Neural cell (in vitro differentiated cells): Measurements from ENCODE around the gene ARHGEF11. TPM values are rescaled to one million over a fixed set of nuclear protein-coding genes. Genes with fewer than 3 reads are reported as not detected.

ENCODE experiments used
- H2AFZ ChIP-seq: fragments of 200-600, 300-800 bp; sonication (generic), shearing (Covaris generic); 2 replicates; pipeline ENCODE4 v1.6.0; 2014; ENCODE audit warnings: low read depth, mild to moderate bottlenecking, antibody characterized with exemption, low read length, moderate library complexity
- H3F3A ChIP-seq: fragments of 200-600 bp; shearing (Covaris generic); 2 replicates; pipeline ENCODE4 v1.6.1; 2016; ENCODE audit warnings: mild to moderate bottlenecking, moderate library complexity, mixed read lengths, antibody characterized with exemption, low read length; ENCODE audit not compliant: insufficient read depth, poor library complexity, severe bottlenecking
- H3K27ac ChIP-seq: fragments of 200-600, 300-800 bp; sonication (generic), shearing (Covaris generic); 2 replicates; pipeline ENCODE4 v1.5.1; 2014; ENCODE audit warnings: mild to moderate bottlenecking, low read length, moderate library complexity
- H3K27me3 ChIP-seq: fragments of 300-800, 200-600 bp; sonication (generic), shearing (Covaris generic); 2 replicates; pipeline ENCODE4 v1.6.0; 2014; ENCODE audit warnings: mild to moderate bottlenecking, low read depth, low read length, moderate library complexity; ENCODE audit not compliant: insufficient read depth
- H3K36me3 ChIP-seq: fragments of 300-800, 200-600 bp; sonication (generic), shearing (Covaris generic); 2 replicates; pipeline ENCODE4 v1.5.1; 2014; ENCODE audit warnings: mild to moderate bottlenecking, antibody characterized with exemption, low read length, moderate library complexity; ENCODE audit not compliant: insufficient read depth
- H3K4me2 ChIP-seq: fragments of 300-800, 200-600 bp; sonication (generic), shearing (Covaris generic); 2 replicates; pipeline ENCODE4 v1.6.0; 2014; ENCODE audit warnings: mild to moderate bottlenecking, low read length
- H3K4me3 ChIP-seq: fragments of 300-800, 200-600 bp; sonication (generic), shearing (Covaris generic); 2 replicates; pipeline ENCODE4 v1.5.1; 2014; ENCODE audit warnings: mild to moderate bottlenecking, low read length, moderate library complexity
- H3K79me2 ChIP-seq: fragments of 200-600 bp; shearing (Covaris generic); replicated peaks from 2 replicates; pipeline ENCODE4 v1.6.0; 2014; ENCODE audit warnings: mild to moderate bottlenecking, low read length, moderate library complexity; ENCODE audit not compliant: insufficient read depth
- H3K9ac ChIP-seq: fragments of 300-800, 200-600 bp; sonication (generic), shearing (Covaris generic); 2 replicates; pipeline ENCODE4 v1.6.1; 2016; ENCODE audit warnings: mild to moderate bottlenecking, low read length, mixed read lengths
- H3K9me2 ChIP-seq: fragments of 200-600 bp; shearing (Covaris generic); 2 replicates; pipeline ENCODE4 v1.6.1; 2016; ENCODE audit warnings: mild to moderate bottlenecking, low read length, mixed read lengths; ENCODE audit not compliant: insufficient read depth
- H3K9me3 ChIP-seq: fragments of 200-600, 300-800 bp; sonication (generic), shearing (Covaris generic); 2 replicates; pipeline ENCODE4 v1.6.1; 2016; ENCODE audit warnings: mild to moderate bottlenecking, mixed run types, low read length, moderate library complexity, mixed read lengths
- H4K20me1 ChIP-seq: fragments of 200-600 bp; shearing (Covaris generic); 2 replicates; pipeline ENCODE4 v1.6.1; 2016; ENCODE audit warnings: mild to moderate bottlenecking, mixed run types; ENCODE audit not compliant: insufficient read depth
- CTCF ChIP-seq: fragments of 450-650 bp; IDR thresholded peaks from 2 replicates; pipeline ENCODE4 v1.5.1; 2014; ENCODE audit warnings: antibody characterized with exemption, mild to moderate bottlenecking, moderate library complexity; ENCODE audit not compliant: poor library complexity, severe bottlenecking
- EP300 ChIP-seq: fragments of 450-650 bp; conservative IDR thresholded peaks from 2 replicates; pipeline ENCODE4 v1.6.1; 2014; ENCODE audit warnings: antibody characterized with exemption, mild to moderate bottlenecking, moderate library complexity; ENCODE audit not compliant: poor library complexity, severe bottlenecking
- EZH2 ChIP-seq: fragments of 200-600, 300-800 bp; shearing (Covaris generic), sonication (generic); IDR thresholded peaks from 2 replicates; pipeline ENCODE4 v1.6.1; 2014; ENCODE audit warnings: antibody characterized with exemption, low read length, borderline replicate concordance, mild to moderate bottlenecking; ENCODE audit not compliant: insufficient read depth, poor library complexity, severe bottlenecking
- MXI1 ChIP-seq: fragments of 450-650 bp; conservative IDR thresholded peaks from 2 replicates; pipeline ENCODE4 v1.6.1; 2014; ENCODE audit warnings: antibody characterized with exemption, mild to moderate bottlenecking; ENCODE audit not compliant: poor library complexity, severe bottlenecking
- POLR2AphosphoS5 ChIP-seq: IDR thresholded peaks from 2 replicates; pipeline ENCODE4 v1.6.1; 2012
- RAD21 ChIP-seq: fragments of 450-650 bp; conservative IDR thresholded peaks from 2 replicates; pipeline ENCODE4 v1.6.1; 2014; ENCODE audit warnings: antibody characterized with exemption, mild to moderate bottlenecking, moderate library complexity
- SMC3 ChIP-seq: fragments of 450-650 bp; conservative IDR thresholded peaks from 2 replicates; pipeline ENCODE4 v1.6.1; 2014; ENCODE audit warnings: antibody characterized with exemption, mild to moderate bottlenecking, moderate library complexity; ENCODE audit not compliant: poor library complexity
- TAF1 ChIP-seq: IDR thresholded peaks from 2 replicates; pipeline ENCODE4 v1.6.1; 2012; ENCODE audit warnings: low read depth
- polyA plus RNA-seq: library from polyadenylated mRNA; depleted of rRNA; stranded (reverse); fragments of >200 nt; gene quantifications from 2 replicates; pipeline ENCODE4 v1.2.3, GENCODE V29; 2014
- TF ChIP-seq, protein P1 (sequence below): IDR thresholded peaks from 2 replicates; pipeline ENCODE4 v1.6.1; 2012; ENCODE audit warnings: borderline replicate concordance

ARHGEF11 gene
- polyA plus RNA-seq, 1 donor from 2014 or later: 33.2 TPM

DNA sequence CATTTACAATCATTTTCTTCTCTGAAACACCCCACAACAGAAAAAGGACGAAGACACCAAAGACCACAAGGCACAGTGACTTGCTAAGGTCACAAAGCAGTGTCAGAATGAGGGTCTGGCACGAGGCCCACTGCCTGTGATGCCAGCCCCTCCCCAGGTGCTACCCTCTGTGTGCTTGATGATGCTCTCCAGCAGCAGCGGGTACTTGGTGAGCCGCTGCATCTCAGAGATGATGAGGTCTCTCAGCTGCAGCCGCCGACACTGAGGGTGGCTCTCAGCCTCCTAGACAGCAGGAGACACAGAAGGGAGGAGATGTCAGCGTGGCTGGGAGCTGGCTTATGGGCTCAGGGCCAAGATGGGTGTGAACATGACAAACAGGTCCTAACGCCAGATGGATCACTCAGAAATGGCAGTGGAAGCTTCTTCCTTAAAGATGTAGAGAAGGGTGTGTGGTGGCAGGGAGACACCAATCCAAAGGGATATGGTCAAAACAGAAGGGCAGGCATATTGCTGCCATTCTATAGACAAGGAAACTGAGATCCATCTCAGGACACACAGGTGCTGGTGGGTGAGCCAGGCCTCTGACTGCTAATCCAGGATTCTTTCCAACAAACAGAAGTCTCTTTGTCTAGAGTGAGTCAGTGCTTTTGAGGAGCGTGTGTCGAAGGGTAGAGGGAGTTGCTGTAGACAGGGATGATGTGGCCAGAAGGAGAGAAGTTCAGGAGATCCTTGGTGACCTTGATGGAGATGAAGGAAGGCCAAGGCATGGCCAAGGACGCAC, 99.5 kb downstream of the ARHGEF11 start:
- H3K4me2 ChIP-seq: no peak overlapping the region
- no peaks in the 10 kb centered on the region for H3K9me2 ChIP-seq
- no peaks in the 10 kb centered on the region for H3F3A ChIP-seq
- no peaks in the 10 kb centered on the region for H4K20me1 ChIP-seq
- H3K9me3 ChIP-seq: no peaks in the 10 kb centered on the region
- H3K36me3 ChIP-seq: peaks cover 23% of the 10 kb centered on the region
- no peak overlapping the region for H3K27ac ChIP-seq
- H3K9ac ChIP-seq: no peak overlapping the region
- H3K4me3 ChIP-seq: no peak overlapping the region
- TF ChIP-seq EZH2 (no peak), RAD21 (no peak), POLR2AphosphoS5 (no peak), TAF1 (no peak), SMC3 (no peak), EP300 (no peak), MXI1 (no peak), CTCF (no peak)
- TF ChIP-seq, protein P1, sequence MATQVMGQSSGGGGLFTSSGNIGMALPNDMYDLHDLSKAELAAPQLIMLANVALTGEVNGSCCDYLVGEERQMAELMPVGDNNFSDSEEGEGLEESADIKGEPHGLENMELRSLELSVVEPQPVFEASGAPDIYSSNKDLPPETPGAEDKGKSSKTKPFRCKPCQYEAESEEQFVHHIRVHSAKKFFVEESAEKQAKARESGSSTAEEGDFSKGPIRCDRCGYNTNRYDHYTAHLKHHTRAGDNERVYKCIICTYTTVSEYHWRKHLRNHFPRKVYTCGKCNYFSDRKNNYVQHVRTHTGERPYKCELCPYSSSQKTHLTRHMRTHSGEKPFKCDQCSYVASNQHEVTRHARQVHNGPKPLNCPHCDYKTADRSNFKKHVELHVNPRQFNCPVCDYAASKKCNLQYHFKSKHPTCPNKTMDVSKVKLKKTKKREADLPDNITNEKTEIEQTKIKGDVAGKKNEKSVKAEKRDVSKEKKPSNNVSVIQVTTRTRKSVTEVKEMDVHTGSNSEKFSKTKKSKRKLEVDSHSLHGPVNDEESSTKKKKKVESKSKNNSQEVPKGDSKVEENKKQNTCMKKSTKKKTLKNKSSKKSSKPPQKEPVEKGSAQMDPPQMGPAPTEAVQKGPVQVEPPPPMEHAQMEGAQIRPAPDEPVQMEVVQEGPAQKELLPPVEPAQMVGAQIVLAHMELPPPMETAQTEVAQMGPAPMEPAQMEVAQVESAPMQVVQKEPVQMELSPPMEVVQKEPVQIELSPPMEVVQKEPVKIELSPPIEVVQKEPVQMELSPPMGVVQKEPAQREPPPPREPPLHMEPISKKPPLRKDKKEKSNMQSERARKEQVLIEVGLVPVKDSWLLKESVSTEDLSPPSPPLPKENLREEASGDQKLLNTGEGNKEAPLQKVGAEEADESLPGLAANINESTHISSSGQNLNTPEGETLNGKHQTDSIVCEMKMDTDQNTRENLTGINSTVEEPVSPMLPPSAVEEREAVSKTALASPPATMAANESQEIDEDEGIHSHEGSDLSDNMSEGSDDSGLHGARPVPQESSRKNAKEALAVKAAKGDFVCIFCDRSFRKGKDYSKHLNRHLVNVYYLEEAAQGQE: no peak
- H3K27me3 ChIP-seq: no peaks in the 10 kb centered on the region
- H2AFZ ChIP-seq: no peak overlapping the region
- H3K79me2 ChIP-seq: no peaks in the 10 kb centered on the region

- H3K9me3 ChIP-seq: no peaks in the 10 kb centered on the region
- TF ChIP-seq TAF1 (no peak), POLR2AphosphoS5 (no peak), EP300 (no peak), SMC3 (no peak), MXI1 (no peak), RAD21 (no peak), EZH2 (no peak), CTCF (no peak)
- TF ChIP-seq, protein P1: no peak
- H3K4me2 ChIP-seq: no peak overlapping the region
- H3K27ac ChIP-seq: no peak overlapping the region
- no peaks in the 10 kb centered on the region for H3K79me2 ChIP-seq
- no peak overlapping the region for H3K4me3 ChIP-seq
- no peak overlapping the region for H3K9ac ChIP-seq
- H3F3A ChIP-seq: no peaks in the 10 kb centered on the region
- H3K9me2 ChIP-seq: no peaks in the 10 kb centered on the region
- no peak overlapping the region for H2AFZ ChIP-seq
- H3K27me3 ChIP-seq: no peaks in the 10 kb centered on the region
- H4K20me1 ChIP-seq: no peaks in the 10 kb centered on the region
- peaks cover 23% of the 10 kb centered on the region for H3K36me3 ChIP-seq
Measured at GRCh38 chr1:156944848-156945247, 100.7 kb downstream of the ARHGEF11 start.
